A673 (cell line): ENCODE measurements around the gene FOXO3. TPM values are rescaled to one million over a fixed set of nuclear protein-coding genes. Genes with fewer than 3 reads are reported as not detected.
"Not testable (repeated sequence)": the region's sequence is repeated elsewhere in the genome, so short reads cannot be mapped to it uniquely, and the experiment has no call there.

ENCODE experiments used
- BruUV-seq: library from RNA; stranded (reverse); fragments of 400-500 nt; replicated peaks from 2 replicates; lab custom pipeline; 2021; lab: Mats Ljungman, UMichigan
- CTCF ChIA-PET: fragments of 300-600 bp; sonication (Branson Sonifier 250); formaldehyde crosslinking; loops from one replicate; lab custom pipeline; 2022; ENCODE audit warnings: antibody characterized with exemption; lab: Charles Lee
- POLR2A ChIA-PET: fragments of 300-600 bp; sonication (Branson Sonifier 250); formaldehyde crosslinking; loops from one replicate; lab custom pipeline; 2022; ENCODE audit warnings: antibody characterized with exemption; ENCODE audit not compliant: low non-redundant PET; lab: Charles Lee
- DNase-seq: peaks from one replicate; pipeline ENCODE4 v3.0.0-alpha.2; 2015; ENCODE audit warnings: low spot score
- H3K27ac ChIP-seq: fragments of 200-600 bp; sonication (generic); 2 replicates; pipeline ENCODE4 v1.5.1; 2016; ENCODE audit warnings: mixed run types, low read depth, mild to moderate bottlenecking, mixed read lengths, antibody characterized with exemption, low read length; ENCODE audit not compliant: poor library complexity, severe bottlenecking
- H3K27me3 ChIP-seq: fragments of 200-600 bp; sonication (generic); replicated peaks from 2 replicates; pipeline ENCODE4 v1.6.1; 2017; ENCODE audit warnings: mixed run types, low read depth, mild to moderate bottlenecking, mixed read lengths, antibody characterized with exemption, low read length; ENCODE audit not compliant: insufficient read depth, poor library complexity
- H3K36me3 ChIP-seq: fragments of 200-600 bp; sonication (generic); 2 replicates; pipeline ENCODE4 v1.6.1; 2016; ENCODE audit warnings: mixed run types, mild to moderate bottlenecking, mixed read lengths, antibody characterized with exemption, low read length; ENCODE audit not compliant: insufficient read depth, poor library complexity, severe bottlenecking
- H3K4me1 ChIP-seq: fragments of 200-600 bp; sonication (generic); 2 replicates; pipeline ENCODE4 v1.6.1; 2017; ENCODE audit warnings: mixed run types, mild to moderate bottlenecking, mixed read lengths, antibody characterized with exemption, low read length; ENCODE audit not compliant: insufficient read depth, poor library complexity, severe bottlenecking
- H3K4me3 ChIP-seq: fragments of 200-600 bp; sonication (generic); 2 replicates; pipeline ENCODE4 v1.5.1; 2016; ENCODE audit warnings: low read depth, mixed run types, mild to moderate bottlenecking, mixed read lengths, low read length; ENCODE audit not compliant: poor library complexity, severe bottlenecking
- H3K9me3 ChIP-seq: fragments of 200-600 bp; sonication (generic); 2 replicates; pipeline ENCODE4 v1.6.1; 2016; ENCODE audit warnings: mixed run types, low read depth, mild to moderate bottlenecking, mixed read lengths, antibody characterized with exemption, low read length; ENCODE audit not compliant: poor library complexity, severe bottlenecking
- EZH2 ChIP-seq: fragments of 200-600 bp; sonication (generic); IDR thresholded peaks from 2 replicates; pipeline ENCODE4 v1.6.1; 2017; ENCODE audit warnings: borderline replicate concordance, low read depth, mild to moderate bottlenecking, mixed read lengths, antibody characterized with exemption, low read length; ENCODE audit not compliant: poor library complexity, severe bottlenecking
- intact Hi-C: fragments of 100-400 bp; cut with micrococcal nuclease; formaldehyde crosslinking; loops from one replicate; pipeline ENCODE4 v1.10.0; 2022; ENCODE audit not compliant: unreplicated experiment
- total RNA-seq: library from RNA; stranded (reverse); gene quantifications from 2 replicates; pipeline ENCODE4 v1.2.3, GENCODE V29; 2021
- TF ChIP-seq, protein P1 (sequence below): fragments of 300-800, 200-600 bp; sonication (generic); conservative IDR thresholded peaks from 2 replicates; pipeline ENCODE4 v1.5.1; 2017; ENCODE audit warnings: low read depth, mild to moderate bottlenecking, antibody characterized with exemption, low read length, moderate library complexity, mixed read lengths

The FOXO3 gene
- total RNA-seq, 1 experiment from 2014 or later: 16.8 TPM

DNA sequence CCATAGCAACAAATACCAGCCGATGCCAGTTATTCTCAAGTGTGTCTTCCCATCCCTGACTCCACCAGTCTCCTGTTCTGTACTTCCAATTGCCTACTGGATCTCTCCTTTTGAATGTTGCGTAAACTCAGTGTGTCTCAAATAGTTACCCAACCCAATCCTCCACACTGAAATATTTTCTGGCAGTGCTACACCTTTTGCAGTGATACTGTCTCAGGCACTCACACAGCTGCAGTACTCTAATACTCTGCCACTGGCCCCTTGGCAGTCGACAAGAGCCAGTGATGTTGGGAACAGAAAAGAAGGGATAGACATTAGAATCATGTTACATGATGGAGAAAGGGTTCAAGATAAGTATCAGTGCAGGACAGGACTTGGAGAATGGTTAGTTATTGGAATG, 31.8 kb upstream of the FOXO3 start:
- Histone ChIP-seq H3K27ac (no peak overlapping the region), H3K4me3 (no peak overlapping the region), H3K27me3 (no peaks in the 10 kb centered on the region), H3K36me3 (no peaks in the 10 kb centered on the region), H3K9me3 (no peaks in the 10 kb centered on the region), H3K4me1 (no peaks in the 10 kb centered on the region)
- ChIA-PET CTCF (no interaction called here), POLR2A (no interaction called here)
- no TSS peak for BruUV-seq
- DNase-seq: no peak
- intact Hi-C loops: loop anchor here (5.0 kb wide), 1 partner anchor 547 kb away; no protein-coding TSS in a partner anchor
- TF ChIP-seq, protein P1, sequence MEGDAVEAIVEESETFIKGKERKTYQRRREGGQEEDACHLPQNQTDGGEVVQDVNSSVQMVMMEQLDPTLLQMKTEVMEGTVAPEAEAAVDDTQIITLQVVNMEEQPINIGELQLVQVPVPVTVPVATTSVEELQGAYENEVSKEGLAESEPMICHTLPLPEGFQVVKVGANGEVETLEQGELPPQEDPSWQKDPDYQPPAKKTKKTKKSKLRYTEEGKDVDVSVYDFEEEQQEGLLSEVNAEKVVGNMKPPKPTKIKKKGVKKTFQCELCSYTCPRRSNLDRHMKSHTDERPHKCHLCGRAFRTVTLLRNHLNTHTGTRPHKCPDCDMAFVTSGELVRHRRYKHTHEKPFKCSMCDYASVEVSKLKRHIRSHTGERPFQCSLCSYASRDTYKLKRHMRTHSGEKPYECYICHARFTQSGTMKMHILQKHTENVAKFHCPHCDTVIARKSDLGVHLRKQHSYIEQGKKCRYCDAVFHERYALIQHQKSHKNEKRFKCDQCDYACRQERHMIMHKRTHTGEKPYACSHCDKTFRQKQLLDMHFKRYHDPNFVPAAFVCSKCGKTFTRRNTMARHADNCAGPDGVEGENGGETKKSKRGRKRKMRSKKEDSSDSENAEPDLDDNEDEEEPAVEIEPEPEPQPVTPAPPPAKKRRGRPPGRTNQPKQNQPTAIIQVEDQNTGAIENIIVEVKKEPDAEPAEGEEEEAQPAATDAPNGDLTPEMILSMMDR: no peak
- no peak for TF ChIP-seq EZH2

DNA sequence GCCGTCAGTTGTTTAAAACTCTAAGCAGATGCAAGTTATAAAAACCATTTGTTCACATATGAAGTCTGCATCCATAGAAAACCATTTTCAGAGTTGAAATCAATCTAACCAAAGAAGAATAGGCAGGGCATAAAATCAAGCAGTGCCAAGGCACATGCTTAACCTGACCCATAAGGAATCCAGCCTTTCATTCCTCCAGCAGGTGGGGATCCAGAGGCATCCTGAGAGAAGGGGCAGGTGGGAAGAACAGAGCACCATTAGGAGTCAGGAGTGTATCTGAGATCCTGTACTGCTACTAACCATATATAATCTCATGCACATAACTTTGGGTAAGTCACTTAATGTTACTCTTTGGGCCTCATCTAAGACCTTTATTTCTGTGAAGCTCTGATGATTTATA, 29.4 kb upstream of the FOXO3 start:
- H3K27ac ChIP-seq: no peak overlapping the region
- no peaks in the 10 kb centered on the region for H3K36me3 ChIP-seq
- TF ChIP-seq, protein P1: no peak
- no peak for TF ChIP-seq EZH2
- no TSS peak for BruUV-seq
- CTCF ChIA-PET: no interaction called here
- H3K27me3 ChIP-seq: no peaks in the 10 kb centered on the region
- no peak overlapping the region for H3K4me3 ChIP-seq
- H3K9me3 ChIP-seq: no peaks in the 10 kb centered on the region
- H3K4me1 ChIP-seq: no peaks in the 10 kb centered on the region
- POLR2A ChIA-PET: no interaction called here
- no peak for DNase-seq
- intact Hi-C loops: no loop called here

DNA sequence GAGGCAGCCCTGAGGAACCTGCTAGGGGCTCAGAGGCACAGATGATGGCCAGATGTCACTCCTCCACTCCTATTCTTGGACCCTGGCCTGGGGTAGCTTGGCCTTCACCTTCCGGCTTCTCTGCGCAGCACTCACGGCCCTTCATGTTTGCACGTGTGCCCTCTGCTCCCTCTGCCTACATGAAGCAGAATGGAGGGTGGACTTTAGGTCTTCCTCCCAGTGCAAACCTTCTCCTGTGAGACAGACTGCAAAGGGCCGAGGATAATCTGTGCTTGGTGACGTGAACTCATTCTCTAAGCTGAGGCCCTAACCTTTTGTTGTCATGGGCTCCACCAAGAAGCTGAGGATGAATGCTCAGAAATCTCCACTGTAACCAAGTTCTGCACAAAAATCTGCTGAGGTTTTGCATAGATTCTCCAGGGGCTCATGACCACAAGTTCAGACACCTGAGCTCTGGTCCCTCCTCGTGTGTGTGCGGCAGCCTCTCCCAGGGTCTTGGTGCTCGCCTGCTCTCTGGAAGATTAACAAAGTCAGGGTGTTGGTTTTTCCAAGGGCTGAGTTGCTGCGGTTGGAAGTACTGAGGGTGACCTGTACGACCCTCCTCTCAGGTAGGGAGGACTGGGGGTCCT, 25.5 kb upstream of the FOXO3 start:
- H3K9me3 ChIP-seq: no peaks in the 10 kb centered on the region
- no peaks in the 10 kb centered on the region for H3K36me3 ChIP-seq
- TF ChIP-seq, protein P1: no peak
- TF ChIP-seq EZH2: no peak
- H3K4me1 ChIP-seq: no peaks in the 10 kb centered on the region
- POLR2A ChIA-PET: interaction anchor here (0.5 kb wide), 1 partner anchor 358 kb away, joined by 5 read pairs; no protein-coding TSS in a partner anchor
- H3K27me3 ChIP-seq: no peaks in the 10 kb centered on the region
- DNase-seq: no peak
- no peak overlapping the region for H3K4me3 ChIP-seq
- no peak overlapping the region for H3K27ac ChIP-seq
- intact Hi-C loops: no loop called here
- no TSS peak for BruUV-seq
- CTCF ChIA-PET: interaction anchor here (0.6 kb wide), 1 partner anchor 21 kb away, joined by 3 read pairs; no protein-coding TSS in a partner anchor

DNA sequence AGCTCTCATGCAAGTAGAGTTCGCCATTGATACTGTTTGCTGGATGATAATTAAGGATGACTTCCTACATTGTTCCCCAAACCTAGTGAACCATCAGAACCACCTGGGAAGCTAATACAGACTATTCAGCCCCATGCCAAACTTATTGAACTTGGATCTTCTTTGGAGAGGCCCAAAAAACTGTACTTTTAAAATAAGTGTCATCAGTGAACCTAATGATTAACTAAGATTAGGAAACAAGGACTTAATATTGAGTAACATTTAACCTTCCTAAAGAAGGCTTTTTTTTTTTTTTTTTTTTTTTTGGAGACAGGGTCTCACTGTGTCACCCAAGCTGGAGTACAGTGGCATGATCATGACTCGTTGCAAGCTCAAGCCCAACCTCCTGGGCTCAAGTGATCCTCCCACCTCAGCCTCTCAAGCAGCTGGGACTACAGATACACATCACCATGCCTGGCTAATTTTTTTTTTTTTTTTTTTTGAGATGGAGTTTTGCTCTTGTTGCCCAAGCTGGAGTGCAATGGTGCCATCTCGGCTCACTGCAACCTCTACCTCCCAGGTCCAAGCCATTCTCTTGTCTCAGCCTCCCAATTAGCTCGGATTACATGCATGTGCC, 24.7 kb upstream of the FOXO3 start:
- intact Hi-C loops, BruUV-seq, POLR2A ChIA-PET, H3K27me3 ChIP-seq, DNase-seq, H3K27ac ChIP-seq, H3K9me3 ChIP-seq, H3K4me3 ChIP-seq, H3K4me1 ChIP-seq, H3K36me3 ChIP-seq: not testable (repeated sequence)
- CTCF ChIA-PET: interaction anchor here (0.6 kb wide), 2 partner anchors 156 to 559 kb away, joined by 3 to 5 read pairs; no protein-coding TSS in a partner anchor
